LNCaP clone FGC (cell line): Measurements from ENCODE around the gene MAFG.
A peak's percentile ranks its signal among the peaks of the same experiment; 100 is the strongest.

Source experiments
- DNase-seq: peaks from one replicate; pipeline ENCODE4 v3.0.0-alpha.2; 2011; ENCODE audit warnings: low read depth
- H3K4me3 ChIP-seq: 2 replicates; pipeline ENCODE4 v1.5.1; 2011; ENCODE audit warnings: mild to moderate bottlenecking, low read depth, low read length, control low read depth
- TF ChIP-seq, protein P1 (sequence below): IDR thresholded peaks from 2 replicates; pipeline ENCODE4 v1.5.1; 2012; ENCODE audit warnings: mild to moderate bottlenecking; ENCODE audit not compliant: control insufficient read depth, insufficient read depth; ENCODE audit errors: extremely low read depth

MAFG gene

DNA sequence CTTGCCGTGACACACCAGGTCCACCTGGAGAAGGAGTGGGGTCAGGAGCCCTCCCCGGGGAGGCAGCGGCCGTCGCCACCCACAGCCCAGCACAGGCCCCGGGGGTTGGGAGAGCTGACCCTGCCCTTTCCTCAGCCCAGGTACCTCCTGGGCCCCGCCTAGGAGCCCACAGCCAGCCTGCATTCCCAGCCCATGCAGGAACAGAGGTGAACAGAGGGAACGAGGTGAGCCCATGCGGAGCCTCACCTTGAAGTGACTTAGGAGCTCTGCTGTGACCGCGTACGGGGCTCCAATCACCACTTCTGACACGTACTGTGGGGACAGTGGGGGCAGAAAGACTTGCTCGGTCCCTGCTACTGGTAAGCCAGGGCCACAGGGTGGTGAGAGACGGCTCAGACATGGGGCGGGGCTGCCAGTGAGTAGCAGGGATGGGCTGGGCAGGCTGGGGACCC lies 22.1 kb downstream of the MAFG start:
- no peak overlapping the region for H3K4me3 ChIP-seq
- no peak for DNase-seq
- TF ChIP-seq, protein P1, sequence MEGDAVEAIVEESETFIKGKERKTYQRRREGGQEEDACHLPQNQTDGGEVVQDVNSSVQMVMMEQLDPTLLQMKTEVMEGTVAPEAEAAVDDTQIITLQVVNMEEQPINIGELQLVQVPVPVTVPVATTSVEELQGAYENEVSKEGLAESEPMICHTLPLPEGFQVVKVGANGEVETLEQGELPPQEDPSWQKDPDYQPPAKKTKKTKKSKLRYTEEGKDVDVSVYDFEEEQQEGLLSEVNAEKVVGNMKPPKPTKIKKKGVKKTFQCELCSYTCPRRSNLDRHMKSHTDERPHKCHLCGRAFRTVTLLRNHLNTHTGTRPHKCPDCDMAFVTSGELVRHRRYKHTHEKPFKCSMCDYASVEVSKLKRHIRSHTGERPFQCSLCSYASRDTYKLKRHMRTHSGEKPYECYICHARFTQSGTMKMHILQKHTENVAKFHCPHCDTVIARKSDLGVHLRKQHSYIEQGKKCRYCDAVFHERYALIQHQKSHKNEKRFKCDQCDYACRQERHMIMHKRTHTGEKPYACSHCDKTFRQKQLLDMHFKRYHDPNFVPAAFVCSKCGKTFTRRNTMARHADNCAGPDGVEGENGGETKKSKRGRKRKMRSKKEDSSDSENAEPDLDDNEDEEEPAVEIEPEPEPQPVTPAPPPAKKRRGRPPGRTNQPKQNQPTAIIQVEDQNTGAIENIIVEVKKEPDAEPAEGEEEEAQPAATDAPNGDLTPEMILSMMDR, result no peak

DNA sequence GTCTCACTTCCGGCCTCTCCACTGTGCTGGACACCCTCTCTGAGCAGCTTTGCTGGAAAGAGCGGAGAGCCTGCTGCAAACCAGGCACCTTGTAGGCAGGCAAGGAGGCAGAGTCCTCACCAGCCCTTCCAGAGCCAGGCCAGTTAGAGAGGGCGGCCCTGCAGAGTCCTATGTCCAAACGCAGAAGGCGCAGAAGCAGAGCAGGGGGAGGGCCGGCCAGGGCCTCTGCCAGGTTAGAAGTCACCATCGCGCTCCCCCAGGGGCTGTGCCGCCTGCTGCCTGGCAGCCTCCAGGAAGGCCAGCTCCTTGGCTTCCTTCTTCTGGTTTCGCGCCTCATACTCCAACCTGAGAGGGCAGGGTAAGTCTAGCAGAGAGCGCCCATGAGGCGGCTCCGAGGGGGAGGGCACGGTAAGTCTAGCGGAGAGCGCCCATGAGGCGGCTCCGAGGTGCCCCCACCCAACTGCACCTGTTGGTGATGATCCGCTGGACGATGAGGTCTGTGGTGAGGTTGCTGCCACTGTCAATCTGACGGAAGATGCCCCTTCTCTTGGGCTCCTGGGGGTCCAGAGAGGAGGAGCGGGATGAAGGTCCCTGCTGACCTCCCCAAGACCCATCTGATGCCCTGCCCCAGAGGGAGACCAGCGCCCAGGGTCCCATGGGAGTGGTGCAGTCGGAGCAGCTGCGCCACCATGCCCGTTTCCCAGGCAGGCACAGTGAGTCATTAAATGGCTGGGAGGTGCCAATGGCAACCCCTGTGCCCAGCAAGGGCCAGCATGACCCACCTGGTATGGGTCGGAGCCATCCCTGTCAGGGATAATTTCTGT lies 22.7 kb downstream of the MAFG start:
- no peak overlapping the region for H3K4me3 ChIP-seq
- TF ChIP-seq, protein P1, result no peak
- DNase-seq, result no peak

DNA sequence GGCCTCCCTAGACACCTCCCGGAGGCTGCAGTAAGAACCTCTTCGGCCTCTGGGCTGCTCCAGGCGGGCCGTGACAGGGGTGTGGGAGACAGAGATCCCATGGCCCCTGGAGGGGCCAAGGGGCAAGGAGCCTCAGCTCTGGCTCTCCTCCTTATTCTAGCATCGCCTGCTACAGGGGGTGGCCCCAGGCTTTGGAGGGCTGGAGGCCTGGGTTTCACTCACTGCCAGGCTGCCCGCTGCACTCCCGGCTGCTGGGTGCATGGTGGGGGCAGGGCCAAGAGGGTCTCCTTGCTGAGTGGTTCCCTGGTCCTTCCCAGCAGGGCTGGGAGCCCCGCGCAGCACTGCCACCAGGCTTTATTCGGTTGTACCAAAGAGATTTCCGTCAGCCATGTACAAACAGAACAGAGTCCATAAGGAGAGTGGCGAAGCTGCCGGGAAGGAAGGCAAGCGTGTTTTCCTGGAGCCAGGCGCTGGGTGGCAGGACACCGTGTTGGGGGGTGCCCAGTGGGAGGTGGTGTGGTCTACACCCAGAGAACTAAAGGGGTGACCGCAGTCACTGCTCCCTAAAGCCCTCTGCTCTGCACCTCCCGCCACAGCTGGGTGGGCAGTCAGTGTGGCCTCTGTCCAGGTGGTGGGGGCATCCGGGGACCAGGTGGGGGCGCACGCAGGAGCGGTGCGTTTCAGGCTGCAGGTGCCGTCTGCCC lies 23.5 kb downstream of the MAFG start:
- DNase-seq, result no peak
- no peak overlapping the region for H3K4me3 ChIP-seq
- TF ChIP-seq, protein P1, result no peak

DNA sequence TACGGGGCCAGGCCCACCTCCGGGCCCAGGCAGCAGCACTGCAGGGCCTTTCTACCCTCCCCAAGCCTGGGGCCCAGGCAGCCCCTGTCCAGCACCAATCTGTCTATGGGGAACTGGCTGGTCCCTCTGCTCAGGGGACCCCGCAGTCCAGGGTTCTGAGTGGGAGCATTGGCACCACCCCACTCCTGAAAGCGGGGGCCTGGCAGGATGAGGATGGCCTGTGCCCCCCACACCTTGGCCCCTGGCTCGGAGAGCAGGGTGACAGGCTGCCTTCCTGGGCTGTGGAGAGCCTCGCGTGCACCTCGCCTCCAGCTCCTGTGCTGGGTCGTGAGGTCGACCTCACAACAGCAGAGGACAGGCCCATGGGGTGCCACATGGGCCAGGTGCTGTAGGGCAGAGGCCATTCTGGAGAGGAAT lies 24.1 kb downstream of the MAFG start:
- TF ChIP-seq, protein P1, result no peak
- DNase-seq, result no peak
- H3K4me3 ChIP-seq, result no peak overlapping the region

DNA sequence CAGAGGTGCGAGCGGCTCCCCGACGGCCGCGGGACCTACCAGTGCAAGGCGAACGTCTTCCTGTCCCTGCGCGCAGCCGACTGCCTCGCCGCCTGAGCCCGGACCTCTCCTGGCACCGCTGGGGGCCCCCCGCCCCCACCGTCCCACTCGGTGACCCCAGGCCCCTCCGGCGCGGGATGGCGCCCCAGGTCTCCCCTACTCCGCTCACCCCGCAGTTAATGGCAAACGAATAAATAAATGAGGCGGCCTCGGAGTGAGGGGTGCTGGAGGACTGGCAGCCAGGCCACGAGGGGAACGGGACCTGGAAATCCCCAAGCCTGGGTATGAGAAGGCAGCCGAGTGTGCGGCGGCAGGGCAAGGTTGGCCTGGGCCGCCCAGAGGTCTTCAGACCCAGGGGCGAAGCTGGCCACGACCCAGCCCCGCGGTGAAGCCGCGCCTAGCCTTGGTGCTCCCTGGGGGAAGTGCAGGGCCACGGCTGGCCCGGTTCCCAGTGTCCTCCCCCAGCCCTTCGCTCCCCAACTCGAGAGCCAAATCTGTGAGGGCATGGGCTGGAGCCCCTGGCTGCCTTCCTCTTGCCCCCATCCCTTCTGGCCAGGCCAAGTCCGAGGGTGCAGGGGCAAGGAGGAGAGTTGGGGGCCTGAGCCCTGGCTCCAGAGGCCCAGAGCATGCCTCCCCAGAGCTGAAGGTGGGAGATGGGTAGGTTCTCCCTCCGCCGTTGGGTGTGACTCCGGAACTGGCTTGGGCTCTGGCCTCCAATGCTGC lies 24.7 kb downstream of the MAFG start:
- TF ChIP-seq, protein P1, result no peak
- no peak overlapping the region for H3K4me3 ChIP-seq
- no peak for DNase-seq

DNA sequence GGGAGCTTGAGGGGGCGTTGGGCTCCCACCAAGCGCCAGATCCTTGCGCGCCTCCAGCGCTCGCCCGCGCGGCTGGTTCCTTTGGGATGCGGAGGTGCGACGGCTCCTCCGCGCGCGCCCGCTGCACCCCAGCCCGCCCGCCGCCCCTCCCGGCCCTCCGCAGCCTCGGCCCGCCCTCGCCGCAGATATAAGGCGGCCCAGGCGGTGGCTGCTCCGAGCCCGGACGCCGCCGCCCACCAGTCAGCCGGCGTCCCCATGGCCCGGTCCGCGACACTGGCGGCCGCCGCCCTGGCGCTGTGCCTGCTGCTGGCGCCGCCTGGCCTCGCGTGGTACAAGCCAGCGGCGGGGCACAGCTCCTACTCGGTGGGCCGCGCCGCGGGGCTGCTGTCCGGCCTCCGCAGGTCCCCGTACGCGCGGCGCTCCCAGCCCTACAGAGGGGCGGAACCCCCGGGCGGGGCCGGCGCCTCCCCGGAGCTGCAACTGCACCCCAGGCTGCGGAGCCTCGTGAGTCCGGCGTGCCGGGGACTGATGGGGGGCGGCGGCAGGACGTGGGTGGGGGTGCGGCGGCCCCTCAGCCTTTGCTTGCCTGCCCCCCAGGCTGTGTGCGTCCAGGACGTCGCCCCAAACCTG lies 25.4 kb downstream of the MAFG start, which contains the start of gene NPB:
NPB (plus strand) TSS at position 216 of the 630 bp plus-strand sequence; CDS start at position 256, 40 bp downstream.
- H3K4me3 ChIP-seq, result peak within 1 kb of the TSS; percentile 15; the same call in 1 of the 2 replicates
- no peak for DNase-seq
- TF ChIP-seq, protein P1, result no peak
